Measurements from ENCODE around the gene TMEM242.

DNA sequence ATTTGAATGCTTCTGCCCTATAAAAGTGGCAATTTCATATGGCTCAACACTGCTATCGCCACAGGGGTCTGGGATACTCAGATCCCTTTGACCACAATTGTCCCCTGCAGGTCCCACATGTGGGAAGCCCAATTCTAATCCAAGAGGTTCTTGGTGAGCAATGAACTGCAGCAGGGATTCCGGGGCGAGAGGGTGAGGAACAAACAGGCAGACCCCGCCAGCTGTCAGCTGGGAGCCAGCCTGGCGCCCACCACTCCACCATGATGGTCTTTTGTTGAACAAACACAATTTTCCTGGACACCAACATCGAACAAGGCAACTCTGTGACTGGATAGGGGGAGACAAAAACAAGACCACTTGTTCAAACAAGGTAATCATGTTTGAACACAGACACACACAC, 80.5 kb downstream of the TMEM242 start:
- TF ChIP-seq, protein P1, sequence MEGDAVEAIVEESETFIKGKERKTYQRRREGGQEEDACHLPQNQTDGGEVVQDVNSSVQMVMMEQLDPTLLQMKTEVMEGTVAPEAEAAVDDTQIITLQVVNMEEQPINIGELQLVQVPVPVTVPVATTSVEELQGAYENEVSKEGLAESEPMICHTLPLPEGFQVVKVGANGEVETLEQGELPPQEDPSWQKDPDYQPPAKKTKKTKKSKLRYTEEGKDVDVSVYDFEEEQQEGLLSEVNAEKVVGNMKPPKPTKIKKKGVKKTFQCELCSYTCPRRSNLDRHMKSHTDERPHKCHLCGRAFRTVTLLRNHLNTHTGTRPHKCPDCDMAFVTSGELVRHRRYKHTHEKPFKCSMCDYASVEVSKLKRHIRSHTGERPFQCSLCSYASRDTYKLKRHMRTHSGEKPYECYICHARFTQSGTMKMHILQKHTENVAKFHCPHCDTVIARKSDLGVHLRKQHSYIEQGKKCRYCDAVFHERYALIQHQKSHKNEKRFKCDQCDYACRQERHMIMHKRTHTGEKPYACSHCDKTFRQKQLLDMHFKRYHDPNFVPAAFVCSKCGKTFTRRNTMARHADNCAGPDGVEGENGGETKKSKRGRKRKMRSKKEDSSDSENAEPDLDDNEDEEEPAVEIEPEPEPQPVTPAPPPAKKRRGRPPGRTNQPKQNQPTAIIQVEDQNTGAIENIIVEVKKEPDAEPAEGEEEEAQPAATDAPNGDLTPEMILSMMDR (IDR thresholded peaks at IDR 0.05): no peak
- TF ChIP-seq POLR2A (IDR thresholded peaks at IDR 0.05) (no peak), EP300 (IDR thresholded peaks at IDR 0.05) (no peak)

Data from ovary (tissue), 3 donors.